Glutamatergic neuron (in vitro differentiated cells): ENCODE results near the gene TPRN. TPM values are rescaled to one million over a fixed set of nuclear protein-coding genes. Genes with fewer than 3 reads are reported as not detected.
A peak's percentile ranks its signal among the peaks of the same experiment; 100 is the strongest.

Experiments
- DNase-seq: peaks from one replicate; pipeline ENCODE4 v3.0.0; 2022
- H3K27ac Mint-ChIP-seq: one replicate; pipeline ENCODE4 v1.8.0; 2020; ENCODE audit warnings: mild to moderate bottlenecking, mixed read lengths, inconsistent platforms; ENCODE audit not compliant: unreplicated experiment
- H3K27me3 Mint-ChIP-seq: one replicate; pipeline ENCODE4 v1.8.0; 2020; ENCODE audit warnings: mild to moderate bottlenecking, moderate library complexity, mixed read lengths, inconsistent platforms; ENCODE audit not compliant: unreplicated experiment
- H3K36me3 Mint-ChIP-seq: one replicate; pipeline ENCODE4 v1.8.0; 2020; ENCODE audit warnings: mild to moderate bottlenecking, mixed read lengths, inconsistent platforms; ENCODE audit not compliant: unreplicated experiment
- H3K4me1 Mint-ChIP-seq: one replicate; pipeline ENCODE4 v1.8.0; 2020; ENCODE audit warnings: mild to moderate bottlenecking, low read depth, mixed read lengths, inconsistent platforms; ENCODE audit not compliant: unreplicated experiment
- H3K4me3 Mint-ChIP-seq: one replicate; pipeline ENCODE4 v1.8.0; 2020; ENCODE audit warnings: mild to moderate bottlenecking, mixed read lengths, inconsistent platforms; ENCODE audit not compliant: unreplicated experiment
- H3K9me3 Mint-ChIP-seq: one replicate; pipeline ENCODE4 v1.8.0; 2020; ENCODE audit warnings: mild to moderate bottlenecking, moderate library complexity, mixed read lengths, inconsistent platforms; ENCODE audit not compliant: unreplicated experiment
- CTCF ChIP-seq: fragments of 200-600 bp; sonication (generic); IDR thresholded peaks from one replicate; pipeline ENCODE4 v1.5.0; 2021; ENCODE audit not compliant: partially characterized antibody, unreplicated experiment
- total RNA-seq: library from RNA; stranded (reverse); fragmentation: NEBNext Ultra II Directional; extraction: Animal tissue kit (Norgen Biotek cat#: 25700); gene quantifications from one replicate; pipeline ENCODE4 v1.2.1, GENCODE V29; 2021; ENCODE audit not compliant: unreplicated experiment

The TPRN gene
- total RNA-seq, 1 donor from 2014 or later: 9.6 TPM

GRCh38 chr9:137160054-137160425, 40.5 kb downstream of the TPRN start:
- Mint-ChIP-seq H3K4me1 (peaks cover 10% of the 10 kb centered on the region), H3K4me3 (no peak overlapping the region), H3K27ac (no peak overlapping the region), H3K9me3 (peaks cover 4% of the 10 kb centered on the region), H3K36me3 (no peaks in the 10 kb centered on the region), H3K27me3 (peaks cover 24% of the 10 kb centered on the region)
- no peak for DNase-seq
- TF ChIP-seq CTCF: no peak

GRCh38 chr9:137159105-137160053, 41.2 kb downstream of the TPRN start:
- peak overlapping the region; percentile 72 for H3K4me3 Mint-ChIP-seq

GRCh38 chr9:137158625-137159024, 41.9 kb downstream of the TPRN start:
- H3K27ac Mint-ChIP-seq: no peak overlapping the region
- H3K4me1 Mint-ChIP-seq: peaks cover 10% of the 10 kb centered on the region
- H3K9me3 Mint-ChIP-seq: peaks cover 4% of the 10 kb centered on the region
- DNase-seq: no peak
- no peak for TF ChIP-seq CTCF
- H3K4me3 Mint-ChIP-seq: no peak overlapping the region
- peaks cover 24% of the 10 kb centered on the region for H3K27me3 Mint-ChIP-seq
- no peaks in the 10 kb centered on the region for H3K36me3 Mint-ChIP-seq

More at GRCh38 chr9:137159105-137160053, 41.2 kb downstream of the TPRN start:
- peak overlapping the region; percentile 29 for H3K27ac Mint-ChIP-seq
- TF ChIP-seq CTCF: no peak
- peaks cover 24% of the 10 kb centered on the region for H3K27me3 Mint-ChIP-seq
- peaks cover 4% of the 10 kb centered on the region for H3K9me3 Mint-ChIP-seq
- H3K4me1 Mint-ChIP-seq: peaks cover 10% of the 10 kb centered on the region
- no peaks in the 10 kb centered on the region for H3K36me3 Mint-ChIP-seq
- DNase-seq: no peak

- Mint-ChIP-seq H3K27me3 (peaks cover 18% of the 10 kb centered on the region), H3K4me1 (peaks cover 10% of the 10 kb centered on the region), H3K36me3 (no peaks in the 10 kb centered on the region), H3K9me3 (peaks cover 2% of the 10 kb centered on the region), H3K27ac (no peak overlapping the region), H3K4me3 (no peak overlapping the region)
- no peak for TF ChIP-seq CTCF
- no peak for DNase-seq
Observed at GRCh38 chr9:137157618-137158415, 42.7 kb downstream of the TPRN start.
